ENCODE data around the gene ADAMTS3. TPM values are rescaled to one million over a fixed set of nuclear protein-coding genes. Genes with fewer than 3 reads are reported as not detected.

ADAMTS3 gene
- total RNA-seq, 1 donor from 2014 or later: 11.0 TPM

- Mint-ChIP-seq H3K27me3 (ENCODE audit: low read depth) (no peaks in the 10 kb centered on the region), H3K4me3 (no peak overlapping the region), H3K4me1 (no peaks in the 10 kb centered on the region), H3K27ac (no peak overlapping the region), H3K9me3 (no peaks in the 10 kb centered on the region), H3K36me3 (no peaks in the 10 kb centered on the region)
- TF ChIP-seq, protein P1, sequence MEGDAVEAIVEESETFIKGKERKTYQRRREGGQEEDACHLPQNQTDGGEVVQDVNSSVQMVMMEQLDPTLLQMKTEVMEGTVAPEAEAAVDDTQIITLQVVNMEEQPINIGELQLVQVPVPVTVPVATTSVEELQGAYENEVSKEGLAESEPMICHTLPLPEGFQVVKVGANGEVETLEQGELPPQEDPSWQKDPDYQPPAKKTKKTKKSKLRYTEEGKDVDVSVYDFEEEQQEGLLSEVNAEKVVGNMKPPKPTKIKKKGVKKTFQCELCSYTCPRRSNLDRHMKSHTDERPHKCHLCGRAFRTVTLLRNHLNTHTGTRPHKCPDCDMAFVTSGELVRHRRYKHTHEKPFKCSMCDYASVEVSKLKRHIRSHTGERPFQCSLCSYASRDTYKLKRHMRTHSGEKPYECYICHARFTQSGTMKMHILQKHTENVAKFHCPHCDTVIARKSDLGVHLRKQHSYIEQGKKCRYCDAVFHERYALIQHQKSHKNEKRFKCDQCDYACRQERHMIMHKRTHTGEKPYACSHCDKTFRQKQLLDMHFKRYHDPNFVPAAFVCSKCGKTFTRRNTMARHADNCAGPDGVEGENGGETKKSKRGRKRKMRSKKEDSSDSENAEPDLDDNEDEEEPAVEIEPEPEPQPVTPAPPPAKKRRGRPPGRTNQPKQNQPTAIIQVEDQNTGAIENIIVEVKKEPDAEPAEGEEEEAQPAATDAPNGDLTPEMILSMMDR (IDR thresholded peaks at IDR 0.05; ENCODE audit: unreplicated experiment): no peak
- no peak for DNase-seq (ENCODE audit: low spot score in 2 of 2, unreplicated experiment in 2 of 2)
Measured at GRCh38 chr4:72442147-72442546, 126.9 kb downstream of the ADAMTS3 start.

DNA sequence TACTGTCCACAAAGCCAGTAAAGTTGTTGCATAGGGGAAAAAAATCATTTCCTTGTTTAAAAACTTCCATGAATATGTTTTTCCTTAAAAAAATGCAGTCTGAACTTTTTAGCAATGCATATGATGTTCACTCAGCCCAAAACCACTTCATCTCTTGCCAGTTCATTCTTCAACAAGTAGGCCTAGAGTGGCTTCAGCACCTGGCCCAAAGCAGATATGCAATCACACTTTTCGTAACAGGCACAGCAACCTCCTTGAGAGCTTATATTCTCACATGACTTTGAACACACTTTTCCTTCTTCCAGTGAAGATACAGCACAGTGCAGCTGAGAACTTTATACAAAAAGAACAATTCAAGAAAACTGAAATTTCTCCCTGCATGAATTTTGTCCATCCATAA lies 128.6 kb downstream of the ADAMTS3 start:
- Mint-ChIP-seq H3K27ac (no peak overlapping the region), H3K4me1 (no peaks in the 10 kb centered on the region), H3K4me3 (no peak overlapping the region), H3K27me3 (ENCODE audit: low read depth) (no peaks in the 10 kb centered on the region), H3K36me3 (no peaks in the 10 kb centered on the region), H3K9me3 (peaks cover 6% of the 10 kb centered on the region)
- no peak for DNase-seq (ENCODE audit: low spot score in 2 of 2, unreplicated experiment in 2 of 2)
- TF ChIP-seq, protein P1 (IDR thresholded peaks at IDR 0.05; ENCODE audit: unreplicated experiment): no peak

DNA sequence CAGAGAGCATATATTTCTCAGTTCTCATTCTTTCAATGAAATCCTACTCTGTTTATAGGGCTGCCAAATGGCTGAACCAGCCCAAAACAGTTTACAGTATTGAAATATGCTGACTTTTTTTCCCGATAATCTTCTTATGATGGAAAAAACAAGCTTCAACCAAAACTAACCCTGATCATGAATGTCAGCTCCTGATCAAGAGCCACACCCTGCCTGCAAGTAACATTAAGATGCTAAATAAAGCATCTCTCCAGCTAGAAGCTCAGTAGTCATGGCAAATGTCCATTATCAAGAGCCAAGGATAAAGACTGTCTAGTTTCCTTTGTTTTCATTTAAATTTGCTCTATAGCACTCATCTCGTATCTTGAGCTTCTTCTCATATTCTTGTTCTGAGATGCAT lies 136.0 kb downstream of the ADAMTS3 start:
- no peak for DNase-seq (ENCODE audit: low spot score in 2 of 2, unreplicated experiment in 2 of 2)
- H3K4me3 Mint-ChIP-seq: no peak overlapping the region
- no peak overlapping the region for H3K27ac Mint-ChIP-seq
- TF ChIP-seq, protein P1 (IDR thresholded peaks at IDR 0.05; ENCODE audit: unreplicated experiment): no peak
- no peaks in the 10 kb centered on the region for H3K4me1 Mint-ChIP-seq
- H3K36me3 Mint-ChIP-seq: no peaks in the 10 kb centered on the region
- H3K9me3 Mint-ChIP-seq: peaks cover 6% of the 10 kb centered on the region
- no peaks in the 10 kb centered on the region for H3K27me3 Mint-ChIP-seq (ENCODE audit: low read depth)

DNA sequence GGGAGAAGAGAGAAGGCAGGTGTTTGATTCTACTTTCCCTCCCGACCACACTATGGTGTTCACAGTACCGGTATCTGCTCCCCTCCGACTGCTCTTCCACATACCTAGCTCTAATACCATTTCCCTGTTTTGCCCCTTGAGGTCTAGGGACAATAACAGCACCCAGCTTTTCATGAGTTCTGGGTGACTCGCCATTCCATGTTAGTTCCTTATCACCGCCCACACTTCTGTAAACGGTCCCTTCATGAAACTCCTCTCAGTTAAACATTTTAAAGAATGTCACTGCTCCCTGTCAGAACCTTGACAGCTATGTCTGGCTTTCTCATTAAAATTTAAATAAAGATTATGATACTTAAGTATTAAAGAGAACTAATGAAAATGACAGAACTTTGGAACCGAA lies 136.7 kb downstream of the ADAMTS3 start:
- no peak overlapping the region for H3K27ac Mint-ChIP-seq
- no peaks in the 10 kb centered on the region for H3K4me1 Mint-ChIP-seq
- TF ChIP-seq, protein P1 (IDR thresholded peaks at IDR 0.05; ENCODE audit: unreplicated experiment): no peak
- H3K27me3 Mint-ChIP-seq (ENCODE audit: low read depth): no peaks in the 10 kb centered on the region
- no peaks in the 10 kb centered on the region for H3K36me3 Mint-ChIP-seq
- DNase-seq (ENCODE audit: low spot score in 2 of 2, unreplicated experiment in 2 of 2): no peak
- H3K4me3 Mint-ChIP-seq: no peak overlapping the region
- H3K9me3 Mint-ChIP-seq: peaks cover 6% of the 10 kb centered on the region

GRCh38 chr4:72430988-72431387 lies 138.0 kb downstream of the ADAMTS3 start:
- Mint-ChIP-seq H3K27ac (no peak overlapping the region), H3K27me3 (ENCODE audit: low read depth) (no peaks in the 10 kb centered on the region), H3K9me3 (peaks cover 4% of the 10 kb centered on the region), H3K4me1 (no peaks in the 10 kb centered on the region), H3K4me3 (no peak overlapping the region), H3K36me3 (no peaks in the 10 kb centered on the region)
- DNase-seq (ENCODE audit: low spot score in 2 of 2, unreplicated experiment in 2 of 2): no peak
- TF ChIP-seq, protein P1 (IDR thresholded peaks at IDR 0.05; ENCODE audit: unreplicated experiment): no peak

DNA sequence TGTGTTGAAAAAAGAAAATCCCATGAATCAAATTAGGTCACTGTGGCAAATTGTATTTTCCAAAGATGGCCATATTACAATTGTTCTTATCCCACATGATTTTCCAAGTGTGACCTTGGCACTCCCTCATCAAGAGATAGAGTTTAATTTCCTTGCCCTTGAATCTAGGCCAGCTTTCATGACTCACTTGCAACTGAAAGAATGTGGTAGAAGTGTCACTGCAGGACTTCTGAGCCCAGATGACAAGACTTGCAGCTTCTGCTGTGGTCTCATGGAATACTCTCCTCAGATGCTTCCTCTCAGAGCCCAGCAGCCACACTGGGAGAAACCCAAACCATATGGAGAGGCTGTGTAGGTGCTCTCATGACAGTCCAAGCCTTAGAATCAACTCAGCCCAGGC lies 139.0 kb downstream of the ADAMTS3 start:
- no peak for DNase-seq (ENCODE audit: low spot score in 2 of 2, unreplicated experiment in 2 of 2)
- H3K4me3 Mint-ChIP-seq: no peak overlapping the region
- no peaks in the 10 kb centered on the region for H3K27me3 Mint-ChIP-seq (ENCODE audit: low read depth)
- peaks cover 1% of the 10 kb centered on the region for H3K36me3 Mint-ChIP-seq
- H3K4me1 Mint-ChIP-seq: no peaks in the 10 kb centered on the region
- H3K9me3 Mint-ChIP-seq: no peaks in the 10 kb centered on the region
- TF ChIP-seq, protein P1 (IDR thresholded peaks at IDR 0.05; ENCODE audit: unreplicated experiment): no peak
- no peak overlapping the region for H3K27ac Mint-ChIP-seq
